Measurements from ENCODE around the gene AP4M1. TPM values are rescaled to one million over a fixed set of nuclear protein-coding genes. Genes with fewer than 3 reads are reported as not detected.

Gene AP4M1
- total and polyA plus RNA-seq, 9 of the 15 experiments (the other 6 are each of a cell fraction or from before 2014, with no cell fraction given): 1.3 to 30.9 (median 14.1) TPM

GRCh38 chr7:100130608-100131453 is 29.4 kb downstream of the AP4M1 start (continued):
- TF ChIP-seq ZNF280A (IDR thresholded peaks at IDR 0.05; ENCODE audit: low read depth, partially characterized antibody) (no peak), HNRNPUL1 (IDR thresholded peaks at IDR 0.05; ENCODE audit: low read length) (no peak), BCOR (IDR thresholded peaks at IDR 0.05) (peak; percentile 71), SRSF9 (IDR thresholded peaks at IDR 0.05; ENCODE audit: borderline replicate concordance, low read depth, low read length) (no peak), CLOCK (CRISPR knock-in tag; IDR thresholded peaks at IDR 0.05; ENCODE audit: borderline replicate concordance) (no peak), ATF4 (CRISPR knock-in tag; IDR thresholded peaks at IDR 0.05) (no peak), LEF1 (IDR thresholded peaks at IDR 0.05) (no peak), HBP1 (CRISPR knock-in tag; IDR thresholded peaks at IDR 0.05) (no peak), NELFE (IDR thresholded peaks at IDR 0.05; ENCODE audit: insufficient read depth, insufficient read length) (no peak), NR4A1 (CRISPR knock-in tag; IDR thresholded peaks at IDR 0.05) (peak; percentile 67; the same call in 1 of the 2 replicates), NR4A1 (tag; IDR thresholded peaks at IDR 0.05) (no peak), ETV5 (CRISPR knock-in tag; IDR thresholded peaks at IDR 0.05; ENCODE audit: low read depth) (no peak), ZNF512 (tag; IDR thresholded peaks at IDR 0.05) (peak; percentile 100), PRMT5 (CRISPR knock-in tag; IDR thresholded peaks at IDR 0.05) (no peak), SREBF1 (IDR thresholded peaks at IDR 0.05; ENCODE audit: borderline replicate concordance, low read depth, low read length) (no peak), KLF10 (CRISPR knock-in tag; IDR thresholded peaks at IDR 0.05) (no peak), DNMT1 (IDR thresholded peaks at IDR 0.05) (peak; percentile 39; the same call in 1 of the 2 replicates), DIDO1 (tag; IDR thresholded peaks at IDR 0.05; ENCODE audit: low read depth) (no peak), MEF2D (tag; conservative IDR thresholded peaks at IDR 0.05; ENCODE audit: low read depth) (no peak), CTBP1 (IDR thresholded peaks at IDR 0.05; ENCODE audit: borderline replicate concordance) (peak; percentile 66; the same call in 1 of the 2 replicates), CREM (IDR thresholded peaks at IDR 0.05; ENCODE audit: low read depth) (no peak)

Data from K562 (cell line).